Mesenchymal stem cell (in vitro differentiated cells and primary cell): ENCODE results near the gene MED13L.
A peak's percentile ranks its signal among the peaks of the same experiment; 100 is the strongest.

Experiments
- DNase-seq: peaks from one replicate; pipeline ENCODE4 v3.0.0-alpha.2; 2013
- H2AFZ ChIP-seq: one replicate; pipeline ENCODE4 v1.6.1; 2013; ENCODE audit warnings: low read depth, mild to moderate bottlenecking, control low read depth, inconsistent platforms, low read length, moderate library complexity
- H2AK5ac ChIP-seq: 2 replicates; pipeline ENCODE4 v1.6.1; 2013; ENCODE audit warnings: low read length, moderate library complexity, mild to moderate bottlenecking, inconsistent platforms; ENCODE audit not compliant: severe bottlenecking
- H2BK120ac ChIP-seq: one replicate; pipeline ENCODE4 v1.6.1; 2013; ENCODE audit warnings: low read depth, mild to moderate bottlenecking, inconsistent platforms, low read length, moderate library complexity
- H2BK12ac ChIP-seq, 2 experiments: one replicate each; pipeline ENCODE4 v1.6.1; 2013; ENCODE audit warnings: inconsistent platforms in 2 of 2, low read length in 2 of 2, mild to moderate bottlenecking in 2 of 2, moderate library complexity in 2 of 2, control low read depth in 1 of 2
- H2BK15ac ChIP-seq: one replicate; pipeline ENCODE4 v1.6.1; 2013; ENCODE audit warnings: mild to moderate bottlenecking, low read depth, inconsistent platforms; ENCODE audit not compliant: poor library complexity, severe bottlenecking
- H2BK5ac ChIP-seq: 2 replicates; pipeline ENCODE4 v1.6.1; 2013; ENCODE audit warnings: low read depth, mild to moderate bottlenecking, low read length, control low read depth, inconsistent platforms; ENCODE audit not compliant: poor library complexity, severe bottlenecking
- H3K14ac ChIP-seq, 2 experiments: one replicate each; pipeline ENCODE4 v1.6.1; 2013; ENCODE audit warnings: inconsistent platforms in 2 of 2, low read length in 2 of 2, control low read depth in 1 of 2, mild to moderate bottlenecking in 1 of 2, moderate library complexity in 1 of 2
- H3K18ac ChIP-seq, 2 experiments: one replicate each; pipeline ENCODE4 v1.6.1; 2013; ENCODE audit warnings: inconsistent platforms in 2 of 2, low read length in 2 of 2, control low read depth in 1 of 2, low read depth in 1 of 2, mild to moderate bottlenecking in 1 of 2
- H3K23ac ChIP-seq, 2 experiments: one replicate each; pipeline ENCODE4 v1.6.1; 2013; ENCODE audit warnings: inconsistent platforms in 2 of 2, low read length in 2 of 2, mild to moderate bottlenecking in 2 of 2, moderate library complexity in 2 of 2, control low read depth in 1 of 2
- H3K27ac ChIP-seq: 2 replicates; pipeline ENCODE4 v1.5.1; 2013; ENCODE audit warnings: mild to moderate bottlenecking, moderate library complexity, low read length, control low read depth, inconsistent platforms; ENCODE audit not compliant: poor library complexity, severe bottlenecking
- H3K27me3 ChIP-seq, 2 experiments: 2 replicates each; pipeline versions ENCODE4 v1.6.1 to v1.7.0; 2013; ENCODE audit warnings: low read length in 2 of 2, mild to moderate bottlenecking in 2 of 2, moderate library complexity in 2 of 2, control low read depth in 1 of 2, inconsistent platforms in 1 of 2; ENCODE audit not compliant: control insufficient read depth in 1 of 2, insufficient read depth in 1 of 2
- H3K36me3 ChIP-seq, 2 experiments: 2 replicates each; pipeline versions ENCODE4 v1.6.1 to v1.7.0; 2013; ENCODE audit warnings: low read length in 2 of 2, control low read depth in 1 of 2, inconsistent platforms in 1 of 2, low read depth in 1 of 2, mild to moderate bottlenecking in 1 of 2; ENCODE audit not compliant: insufficient read depth in 2 of 2, control insufficient read depth in 1 of 2
- H3K4ac ChIP-seq, 2 experiments: one replicate each; pipeline ENCODE4 v1.6.1; 2013; ENCODE audit warnings: inconsistent platforms in 2 of 2, low read length in 2 of 2, mild to moderate bottlenecking in 2 of 2, moderate library complexity in 2 of 2, control low read depth in 1 of 2, low read depth in 1 of 2
- H3K4me1 ChIP-seq: 2 replicates; pipeline ENCODE4 v1.6.1; 2013; ENCODE audit warnings: low read depth, low read length, control low read depth; ENCODE audit not compliant: control insufficient read depth, insufficient read depth
- H3K4me2 ChIP-seq: 2 replicates; pipeline ENCODE4 v1.6.1; 2013; ENCODE audit warnings: low read length, mild to moderate bottlenecking, inconsistent platforms; ENCODE audit not compliant: poor library complexity, severe bottlenecking
- H3K4me3 ChIP-seq, 2 experiments: 2 replicates each; pipeline versions ENCODE4 v1.5.1 to v1.7.0; 2013; ENCODE audit warnings: low read length in 2 of 2, mild to moderate bottlenecking in 2 of 2, control low read depth in 1 of 2, low read depth in 1 of 2; ENCODE audit not compliant: insufficient read depth in 1 of 2
- H3K79me1 ChIP-seq: replicated peaks from 2 replicates; pipeline ENCODE4 v1.6.1; 2013; ENCODE audit warnings: mild to moderate bottlenecking, control low read depth, low read length, inconsistent platforms; ENCODE audit not compliant: poor library complexity, severe bottlenecking
- H3K9ac ChIP-seq: 2 replicates; pipeline ENCODE4 v1.7.0; 2013; ENCODE audit warnings: mild to moderate bottlenecking, low read length, moderate library complexity
- H3K9me3 ChIP-seq: 2 replicates; pipeline ENCODE4 v1.7.0; 2013; ENCODE audit warnings: mild to moderate bottlenecking, low read length; ENCODE audit not compliant: control insufficient read depth
- H4K8ac ChIP-seq: one replicate; pipeline ENCODE4 v1.6.1; 2013; ENCODE audit warnings: inconsistent platforms, mild to moderate bottlenecking, low read length, moderate library complexity
- H4K91ac ChIP-seq: one replicate; pipeline ENCODE4 v1.6.1; 2013; ENCODE audit warnings: mild to moderate bottlenecking, low read length, inconsistent platforms
- WGBS: methylation state at CpG from one replicate; pipeline ENCODE4 v1.1.7; 2013; ENCODE audit warnings: mixed read lengths; 5-methylcytosine and 5-hydroxymethylcytosine counted together

Gene MED13L

GRCh38 chr12:116246490-116247179, 30.9 kb downstream of the MED13L start:
- H2AK5ac ChIP-seq = no peak overlapping the region
- no peak overlapping the region for H3K9ac ChIP-seq
- peaks cover 9% of the 10 kb centered on the region for H3K4me1 ChIP-seq
- no peak overlapping the region for H3K4me3 ChIP-seq
- no peak overlapping the region for H2BK15ac ChIP-seq
- H3K14ac ChIP-seq = no peak overlapping the region
- no peak overlapping the region for H2BK12ac ChIP-seq
- no peak overlapping the region for H4K8ac ChIP-seq
- H2BK120ac ChIP-seq = no peak overlapping the region
- H3K79me1 ChIP-seq = no peaks in the 10 kb centered on the region
- 86% methylated on average over 4 of the region's 5 CpGs for WGBS
- H4K91ac ChIP-seq = no peak overlapping the region
- no peaks in the 10 kb centered on the region for H3K36me3 ChIP-seq
- H3K4me2 ChIP-seq = no peak overlapping the region
- no peak overlapping the region for H2AFZ ChIP-seq
- no peak overlapping the region for H3K23ac ChIP-seq
- H3K9me3 ChIP-seq = peaks cover 13% of the 10 kb centered on the region
- H2BK5ac ChIP-seq = no peak overlapping the region
- peak overlapping the region in 1 of 2 experiments; percentile 11 for H3K18ac ChIP-seq
- H3K4ac ChIP-seq = no peak overlapping the region
- H3K27me3 ChIP-seq = no peaks in the 10 kb centered on the region
- no peak overlapping the region for H3K27ac ChIP-seq
- no peak for DNase-seq

GRCh38 chr12:116245189-116245588, 32.3 kb downstream of the MED13L start:
- peak overlapping the region; percentile 94 for H2AK5ac ChIP-seq
- peak overlapping the region in 1 of 2 experiments; percentile 49 for H3K4ac ChIP-seq
- no peak overlapping the region for H2BK15ac ChIP-seq
- H3K79me1 ChIP-seq = no peaks in the 10 kb centered on the region
- H3K27me3 ChIP-seq = no peaks in the 10 kb centered on the region
- H3K18ac ChIP-seq = peak overlapping the region in 1 of 2 experiments; percentile 43
- WGBS = 97% methylated on average over 2 of the region's 2 CpGs
- H4K8ac ChIP-seq = no peak overlapping the region
- no peak overlapping the region for H3K9ac ChIP-seq
- H2AFZ ChIP-seq = no peak overlapping the region
- no peaks in the 10 kb centered on the region for H3K36me3 ChIP-seq
- no peak overlapping the region for H2BK120ac ChIP-seq
- no peak overlapping the region for H3K4me3 ChIP-seq
- no peak overlapping the region for H2BK5ac ChIP-seq
- DNase-seq = peak; percentile 31
- peaks cover 13% of the 10 kb centered on the region for H3K9me3 ChIP-seq
- peaks cover 10% of the 10 kb centered on the region for H3K4me1 ChIP-seq
- H3K27ac ChIP-seq = peak overlapping the region; percentile 80
- peak overlapping the region in 1 of 2 experiments; percentile 65 for H3K14ac ChIP-seq
- no peak overlapping the region for H3K4me2 ChIP-seq
- no peak overlapping the region for H3K23ac ChIP-seq
- no peak overlapping the region for H4K91ac ChIP-seq
- H2BK12ac ChIP-seq = no peak overlapping the region

GRCh38 chr12:116244474-116245090, 32.9 kb downstream of the MED13L start:
- no peaks in the 10 kb centered on the region for H3K27me3 ChIP-seq
- no peak for DNase-seq
- peak overlapping the region in 1 of 2 experiments; percentile 50 for H3K4ac ChIP-seq
- peaks cover 10% of the 10 kb centered on the region for H3K4me1 ChIP-seq
- H2AFZ ChIP-seq = no peak overlapping the region
- H3K27ac ChIP-seq = peak overlapping the region; percentile 80
- no peak overlapping the region for H2BK12ac ChIP-seq
- peak overlapping the region; percentile 94 for H2AK5ac ChIP-seq
- H3K14ac ChIP-seq = peak overlapping the region in 1 of 2 experiments; percentile 65
- 64% methylated on average over 4 of the region's 6 CpGs for WGBS
- H3K4me3 ChIP-seq = no peak overlapping the region
- H2BK120ac ChIP-seq = no peak overlapping the region
- no peak overlapping the region for H4K91ac ChIP-seq
- no peaks in the 10 kb centered on the region for H3K36me3 ChIP-seq
- peak overlapping the region; percentile 11 for H3K4me2 ChIP-seq
- H4K8ac ChIP-seq = no peak overlapping the region
- peaks cover 8% of the 10 kb centered on the region for H3K9me3 ChIP-seq
- peak overlapping the region; percentile 18 to 43 for H3K18ac ChIP-seq
- no peak overlapping the region for H2BK15ac ChIP-seq
- no peak overlapping the region for H3K9ac ChIP-seq
- H2BK5ac ChIP-seq = no peak overlapping the region
- no peaks in the 10 kb centered on the region for H3K79me1 ChIP-seq
- no peak overlapping the region for H3K23ac ChIP-seq

GRCh38 chr12:116244001-116244400, 33.5 kb downstream of the MED13L start:
- H3K4ac ChIP-seq = no peak overlapping the region
- H2BK15ac ChIP-seq = no peak overlapping the region
- H3K9ac ChIP-seq = no peak overlapping the region
- H3K4me1 ChIP-seq = peaks cover 10% of the 10 kb centered on the region
- H4K8ac ChIP-seq = no peak overlapping the region
- no peak overlapping the region for H3K4me3 ChIP-seq
- H3K18ac ChIP-seq = no peak overlapping the region
- H2BK120ac ChIP-seq = no peak overlapping the region
- no peaks in the 10 kb centered on the region for H3K27me3 ChIP-seq
- no peak overlapping the region for H4K91ac ChIP-seq
- H3K23ac ChIP-seq = no peak overlapping the region
- H3K27ac ChIP-seq = peak overlapping the region; percentile 83
- no peak overlapping the region for H3K14ac ChIP-seq
- DNase-seq = peak; percentile 81
- WGBS = 21% methylated on average over 2 of the region's 2 CpGs
- H2BK12ac ChIP-seq = no peak overlapping the region
- H2BK5ac ChIP-seq = no peak overlapping the region
- H3K4me2 ChIP-seq = peak overlapping the region; percentile 18
- no peak overlapping the region for H2AFZ ChIP-seq
- peaks cover 2% of the 10 kb centered on the region for H3K9me3 ChIP-seq
- H3K79me1 ChIP-seq = no peaks in the 10 kb centered on the region
- H3K36me3 ChIP-seq = no peaks in the 10 kb centered on the region
- no peak overlapping the region for H2AK5ac ChIP-seq
